PFSK-1 (cell line): Measurements from ENCODE around the gene MLF1.

Experiments
- FOXP2 ChIP-seq: optimal IDR thresholded peaks from 2 replicates; pipeline ENCODE3; 2011; ENCODE audit warnings: borderline replicate concordance, control low read depth, inconsistent platforms; ENCODE audit not compliant: insufficient read depth; ENCODE audit errors: extremely low read length, extremely low read depth
- POLR2AphosphoS5 ChIP-seq: IDR thresholded peaks from 2 replicates; pipeline ENCODE4 v1.6.1; 2012; ENCODE audit warnings: low read depth, mild to moderate bottlenecking, control low read depth, low read length, moderate library complexity
- REST ChIP-seq, 2 experiments: IDR thresholded peaks; 2 replicates each; pipeline versions ENCODE4 v1.6.1 to v1.8.0; 2011 to 2012; ENCODE audit warnings: low read depth in 2 of 2, low read length in 2 of 2, control low read depth in 1 of 2, inconsistent platforms in 1 of 2, mild to moderate bottlenecking in 1 of 2, moderate library complexity in 1 of 2; ENCODE audit not compliant: insufficient read depth in 1 of 2
- SIN3A ChIP-seq: IDR thresholded peaks from 2 replicates; pipeline ENCODE4 v1.6.1; 2012; ENCODE audit warnings: mild to moderate bottlenecking, low read length, moderate library complexity, borderline replicate concordance; ENCODE audit not compliant: insufficient read depth
- TAF1 ChIP-seq: IDR thresholded peaks from 2 replicates; pipeline ENCODE4 v1.6.1; 2012; ENCODE audit warnings: low read length, control low read depth, borderline replicate concordance; ENCODE audit not compliant: insufficient read depth

MLF1 gene

GRCh38 chr3:158548691-158549090 is 22.3 kb upstream of the MLF1 start:
- TF ChIP-seq POLR2AphosphoS5 = no peak

- TF ChIP-seq FOXP2 = no peak
- TF ChIP-seq REST (IDR thresholded peaks at IDR 0.05; ENCODE audit: insufficient read depth in 1 of 2, low read depth in 2 of 2, low read length in 2 of 2) = no peak
- no peak for TF ChIP-seq POLR2AphosphoS5
- TF ChIP-seq SIN3A = no peak
- TF ChIP-seq TAF1 = no peak
Observed at GRCh38 chr3:158552124-158552523, 18.9 kb upstream of the MLF1 start.

GRCh38 chr3:158559504-158559903 is 11.5 kb upstream of the MLF1 start:
- TF ChIP-seq TAF1 (no peak), REST (IDR thresholded peaks at IDR 0.05; ENCODE audit: insufficient read depth in 1 of 2, low read depth in 2 of 2, low read length in 2 of 2) (no peak), POLR2AphosphoS5 (no peak), SIN3A (no peak), FOXP2 (no peak)

- TF ChIP-seq REST (IDR thresholded peaks at IDR 0.05; ENCODE audit: insufficient read depth in 1 of 2, low read depth in 2 of 2, low read length in 2 of 2) = no peak
- no peak for TF ChIP-seq SIN3A
- TF ChIP-seq FOXP2 = no peak
- TF ChIP-seq TAF1 = no peak
- TF ChIP-seq POLR2AphosphoS5 = no peak
Observed at GRCh38 chr3:158560979-158561378, 10.0 kb upstream of the MLF1 start.

GRCh38 chr3:158562674-158563073 is 8.3 kb upstream of the MLF1 start:
- TF ChIP-seq TAF1 = no peak
- no peak for TF ChIP-seq FOXP2
- TF ChIP-seq SIN3A = no peak
- TF ChIP-seq REST (IDR thresholded peaks at IDR 0.05; ENCODE audit: insufficient read depth in 1 of 2, low read depth in 2 of 2, low read length in 2 of 2) = no peak
- TF ChIP-seq POLR2AphosphoS5 = no peak
